Progenitor cell of endocrine pancreas (in vitro differentiated cells): ENCODE measurements around the gene PLEKHM3. TPM values are rescaled to one million over a fixed set of nuclear protein-coding genes. Genes with fewer than 3 reads are reported as not detected.
A peak's percentile ranks its signal among the peaks of the same experiment; 100 is the strongest.

Experiments
- DNase-seq: peaks from one replicate; pipeline ENCODE4 v3.0.0; 2021; ENCODE audit warnings: low spot score; ENCODE audit not compliant: unreplicated experiment
- H3K27ac Mint-ChIP-seq: 2 replicates; pipeline ENCODE4 v1.8.0; 2021; ENCODE audit warnings: mild to moderate bottlenecking, moderate library complexity, mixed read lengths
- H3K27me3 Mint-ChIP-seq: 2 replicates; pipeline ENCODE4 v1.8.0; 2021; ENCODE audit warnings: mixed read lengths
- H3K36me3 Mint-ChIP-seq: 2 replicates; pipeline ENCODE4 v1.8.0; 2022; ENCODE audit warnings: mixed read lengths; ENCODE audit not compliant: insufficient read depth
- H3K4me1 Mint-ChIP-seq: 2 replicates; pipeline ENCODE4 v1.8.0; 2021; ENCODE audit warnings: low read depth, mixed read lengths
- H3K4me3 Mint-ChIP-seq: 2 replicates; pipeline ENCODE4 v1.8.0; 2021; ENCODE audit warnings: low read depth, mild to moderate bottlenecking, moderate library complexity, mixed read lengths
- H3K9me3 Mint-ChIP-seq: 2 replicates; pipeline ENCODE4 v1.8.0; 2021; ENCODE audit warnings: low read depth, mixed read lengths
- total RNA-seq: library from RNA; stranded (reverse); gene quantifications from 2 replicates; pipeline ENCODE4 v1.2.1, GENCODE V29; 2021
- TF ChIP-seq, protein P1 (sequence below): fragments of 200-600 bp; sonication (generic); IDR thresholded peaks from one replicate; pipeline ENCODE4 v1.5.0; 2021; ENCODE audit warnings: antibody characterized with exemption, mild to moderate bottlenecking; ENCODE audit not compliant: unreplicated experiment

The PLEKHM3 gene
- total RNA-seq, 1 donor from 2014 or later = 19.2 TPM

DNA sequence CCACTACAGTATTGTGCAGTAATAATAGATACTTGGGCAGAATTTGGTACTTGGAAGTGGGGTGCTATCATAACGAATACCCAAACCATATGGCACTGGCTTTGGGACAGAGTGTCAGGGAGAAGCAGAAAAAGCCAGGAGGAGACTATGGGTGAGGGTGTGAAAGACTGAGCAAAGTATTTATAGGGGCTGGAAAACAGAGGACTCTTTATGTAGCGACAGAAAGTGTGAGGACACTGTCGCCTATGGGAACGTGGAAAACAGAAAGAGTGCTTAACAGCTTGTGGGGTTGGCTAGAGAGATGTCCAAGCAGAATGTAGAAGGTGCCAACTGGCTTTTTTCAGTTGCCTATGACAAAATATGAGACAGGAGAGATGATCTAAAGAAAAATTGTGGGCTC, 40.7 kb upstream of the PLEKHM3 start:
- H3K4me3 Mint-ChIP-seq = no peak overlapping the region
- H3K9me3 Mint-ChIP-seq = no peaks in the 10 kb centered on the region

DNA sequence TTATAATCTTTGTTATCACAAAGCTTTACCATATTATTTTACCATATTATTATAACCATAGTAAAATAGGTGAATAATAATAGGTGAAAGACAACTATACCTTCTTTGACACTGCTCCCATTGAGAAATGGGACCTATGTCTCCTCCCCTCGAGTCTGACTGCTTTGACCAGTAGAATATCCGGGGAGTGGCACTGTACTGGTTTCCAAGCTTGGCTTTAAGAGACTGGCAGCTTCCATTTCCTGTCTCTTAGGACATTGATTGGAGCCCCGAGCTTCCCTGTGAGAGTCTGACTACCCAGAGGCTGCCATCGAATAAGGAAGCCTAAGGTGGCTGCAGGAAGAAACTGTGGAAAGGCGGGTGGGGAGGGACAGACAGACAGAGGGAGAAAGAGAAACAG, 40.1 kb upstream of the PLEKHM3 start:
- H3K4me1 Mint-ChIP-seq = no peaks in the 10 kb centered on the region
- H3K27ac Mint-ChIP-seq = no peak overlapping the region
- H3K4me3 Mint-ChIP-seq = no peak overlapping the region
- DNase-seq = no peak
- H3K9me3 Mint-ChIP-seq = no peaks in the 10 kb centered on the region
- TF ChIP-seq, protein P1, sequence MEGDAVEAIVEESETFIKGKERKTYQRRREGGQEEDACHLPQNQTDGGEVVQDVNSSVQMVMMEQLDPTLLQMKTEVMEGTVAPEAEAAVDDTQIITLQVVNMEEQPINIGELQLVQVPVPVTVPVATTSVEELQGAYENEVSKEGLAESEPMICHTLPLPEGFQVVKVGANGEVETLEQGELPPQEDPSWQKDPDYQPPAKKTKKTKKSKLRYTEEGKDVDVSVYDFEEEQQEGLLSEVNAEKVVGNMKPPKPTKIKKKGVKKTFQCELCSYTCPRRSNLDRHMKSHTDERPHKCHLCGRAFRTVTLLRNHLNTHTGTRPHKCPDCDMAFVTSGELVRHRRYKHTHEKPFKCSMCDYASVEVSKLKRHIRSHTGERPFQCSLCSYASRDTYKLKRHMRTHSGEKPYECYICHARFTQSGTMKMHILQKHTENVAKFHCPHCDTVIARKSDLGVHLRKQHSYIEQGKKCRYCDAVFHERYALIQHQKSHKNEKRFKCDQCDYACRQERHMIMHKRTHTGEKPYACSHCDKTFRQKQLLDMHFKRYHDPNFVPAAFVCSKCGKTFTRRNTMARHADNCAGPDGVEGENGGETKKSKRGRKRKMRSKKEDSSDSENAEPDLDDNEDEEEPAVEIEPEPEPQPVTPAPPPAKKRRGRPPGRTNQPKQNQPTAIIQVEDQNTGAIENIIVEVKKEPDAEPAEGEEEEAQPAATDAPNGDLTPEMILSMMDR = no peak
- H3K36me3 Mint-ChIP-seq = no peaks in the 10 kb centered on the region
- H3K27me3 Mint-ChIP-seq = peaks cover 6% of the 10 kb centered on the region

More for the DNA sequence above, 40.7 kb upstream of the PLEKHM3 start:
- TF ChIP-seq, protein P1 = no peak
- Mint-ChIP-seq H3K4me1 (no peaks in the 10 kb centered on the region), H3K36me3 (no peaks in the 10 kb centered on the region), H3K27me3 (peaks cover 6% of the 10 kb centered on the region), H3K27ac (no peak overlapping the region)
- DNase-seq = no peak

DNA sequence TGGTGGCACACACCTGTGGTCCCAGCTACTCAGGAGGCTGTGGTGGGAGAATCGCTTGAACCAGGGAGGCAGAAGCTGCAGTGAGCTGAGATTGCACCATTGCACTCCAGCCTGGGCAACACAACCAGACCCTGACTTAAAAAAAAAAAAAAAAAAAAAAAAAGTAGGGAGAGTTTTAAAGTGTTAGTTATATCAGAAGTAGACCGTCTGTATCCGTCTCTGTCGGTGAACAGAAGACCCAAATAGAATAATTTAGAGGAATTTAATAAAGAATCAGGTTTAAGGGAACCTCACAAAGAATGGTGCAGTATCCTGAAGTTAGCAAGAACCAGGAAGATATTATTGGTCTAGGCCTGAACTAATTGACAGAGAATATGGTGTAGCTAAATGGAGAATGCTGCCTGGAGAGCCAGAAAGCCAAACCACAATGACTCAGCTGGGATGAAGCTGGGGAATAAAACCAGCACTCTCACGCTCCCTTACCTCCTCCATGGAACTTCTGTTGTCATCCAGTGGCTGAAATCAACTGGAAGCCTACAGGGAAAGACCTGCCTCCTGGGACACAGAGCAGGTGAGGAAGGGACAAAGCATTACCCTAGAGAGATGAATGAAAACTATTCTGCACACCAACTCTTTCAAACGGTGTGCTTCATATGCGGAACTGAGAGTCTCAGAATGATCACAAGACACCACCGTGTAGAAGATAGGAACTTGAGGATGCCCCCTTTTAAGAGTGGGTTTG, 39.1 kb upstream of the PLEKHM3 start:
- H3K4me3 Mint-ChIP-seq = no peak overlapping the region
- DNase-seq = no peak
- TF ChIP-seq, protein P1 = no peak
- no peaks in the 10 kb centered on the region for H3K4me1 Mint-ChIP-seq
- no peak overlapping the region for H3K27ac Mint-ChIP-seq
- no peaks in the 10 kb centered on the region for H3K36me3 Mint-ChIP-seq
- peaks cover 6% of the 10 kb centered on the region for H3K27me3 Mint-ChIP-seq
- H3K9me3 Mint-ChIP-seq = no peaks in the 10 kb centered on the region

DNA sequence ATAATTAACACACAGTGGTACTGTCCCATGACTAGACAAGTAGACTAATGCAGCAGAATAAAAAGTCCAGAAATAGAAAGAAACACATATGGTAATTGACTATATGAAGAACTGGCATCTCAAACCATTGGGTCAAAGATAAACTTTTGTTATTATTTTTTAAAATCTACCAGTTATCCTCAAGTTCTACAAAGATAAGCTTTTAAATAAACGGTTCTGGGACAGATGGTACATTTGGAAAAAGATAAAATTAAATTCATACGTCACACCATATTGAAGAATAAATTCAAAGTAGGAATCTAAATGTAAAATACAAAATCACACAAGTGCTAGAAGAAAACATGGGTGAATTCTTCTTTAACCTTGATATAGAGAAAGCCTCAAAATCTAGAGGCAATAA, 37.6 kb upstream of the PLEKHM3 start:
- H3K4me1 Mint-ChIP-seq = no peaks in the 10 kb centered on the region
- H3K27me3 Mint-ChIP-seq = peaks cover 6% of the 10 kb centered on the region
- no peak overlapping the region for H3K27ac Mint-ChIP-seq
- DNase-seq = no peak
- no peaks in the 10 kb centered on the region for H3K36me3 Mint-ChIP-seq
- H3K9me3 Mint-ChIP-seq = no peaks in the 10 kb centered on the region
- TF ChIP-seq, protein P1 = no peak
- H3K4me3 Mint-ChIP-seq = no peak overlapping the region

DNA sequence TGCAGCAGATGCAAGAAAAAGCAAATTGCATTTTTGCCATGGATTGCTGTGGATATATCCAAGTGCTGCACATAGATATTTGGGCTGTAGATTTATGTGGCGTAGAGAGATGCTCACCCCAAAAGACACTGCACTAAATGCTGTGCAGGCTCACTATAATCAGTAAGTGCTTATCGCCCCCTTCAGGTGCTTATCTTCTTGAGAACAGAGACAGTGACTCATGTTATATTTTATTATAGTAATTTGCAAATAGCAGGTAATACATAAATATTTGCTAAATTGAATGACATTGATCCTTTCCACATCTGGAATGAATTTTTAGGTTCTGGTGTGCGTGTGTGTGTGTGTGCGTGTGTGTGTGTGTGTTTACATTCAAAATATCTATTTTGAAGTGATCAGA, 36.8 kb upstream of the PLEKHM3 start:
- Mint-ChIP-seq H3K27me3 (peaks cover 6% of the 10 kb centered on the region), H3K36me3 (no peaks in the 10 kb centered on the region), H3K9me3 (no peaks in the 10 kb centered on the region), H3K27ac (no peak overlapping the region), H3K4me3 (no peak overlapping the region), H3K4me1 (no peaks in the 10 kb centered on the region)
- TF ChIP-seq, protein P1 = peak; percentile 47
- no peak for DNase-seq
